PC-3 (cell line): Measurements from ENCODE around the gene CDS1. TPM values are rescaled to one million over a fixed set of nuclear protein-coding genes. Genes with fewer than 3 reads are reported as not detected.

ENCODE experiments used
- ATAC-seq: fragments of 200-7000 bp; cut with Tn5 transposase; 2 replicates; pipeline ENCODE4 v1.9.1; 2020; ENCODE audit warnings: mild to moderate bottlenecking, moderate library complexity
- BruUV-seq: library from RNA; stranded (reverse); fragments of 400-500 nt; replicated peaks from 2 replicates; lab custom pipeline; 2021; lab: Mats Ljungman, UMichigan
- CTCF ChIA-PET: fragments of 300-600 bp; sonication (Branson Sonifier 250); formaldehyde crosslinking; loops from one replicate; lab custom pipeline; 2022; ENCODE audit warnings: antibody characterized with exemption; lab: Charles Lee
- POLR2A ChIA-PET: fragments of 300-600 bp; sonication (Branson Sonifier 250); formaldehyde crosslinking; loops from one replicate; lab custom pipeline; 2022; ENCODE audit warnings: antibody characterized with exemption; ENCODE audit not compliant: unreplicated experiment; lab: Charles Lee
- DNase-seq: peaks from one replicate; pipeline ENCODE4 v3.0.0-alpha.2; 2015
- H2AFZ ChIP-seq: fragments of 300-600 bp; sonication (generic); 2 replicates; pipeline ENCODE4 v1.6.0; 2016; ENCODE audit warnings: antibody characterized with exemption, low read length
- H3F3A ChIP-seq: fragments of 300-600 bp; sonication (generic); one replicate; pipeline ENCODE4 v1.6.0; 2017; ENCODE audit warnings: antibody characterized with exemption, low read length, control low read depth, mild to moderate bottlenecking; ENCODE audit not compliant: unreplicated experiment
- H3K27ac ChIP-seq: fragments of 300-600 bp; sonication (generic); 2 replicates; pipeline ENCODE4 v1.5.1; 2016; ENCODE audit warnings: mild to moderate bottlenecking, low read length
- H3K27me3 ChIP-seq: fragments of 300-600 bp; sonication (generic); 2 replicates; pipeline ENCODE4 v1.6.1; 2016; ENCODE audit warnings: low read length, mixed read lengths
- H3K36me3 ChIP-seq: fragments of 300-600 bp; sonication (generic); 2 replicates; pipeline ENCODE4 v1.6.1; 2016; ENCODE audit warnings: low read depth, mixed run types, low read length, mixed read lengths
- H3K4me1 ChIP-seq: fragments of 300-600 bp; sonication (generic); 2 replicates; pipeline ENCODE4 v1.5.1; 2016; ENCODE audit warnings: low read length; ENCODE audit not compliant: insufficient read depth
- H3K4me2 ChIP-seq: fragments of 300-600 bp; sonication (generic); 2 replicates; pipeline ENCODE4 v1.6.0; 2016; ENCODE audit warnings: low read length
- H3K4me3 ChIP-seq: fragments of 300-600 bp; sonication (generic); 2 replicates; pipeline ENCODE4 v1.5.1; 2016; ENCODE audit warnings: mild to moderate bottlenecking, low read length, mixed read lengths
- H3K79me2 ChIP-seq: fragments of 300-600 bp; sonication (generic); 2 replicates; pipeline ENCODE4 v1.6.1; 2017; ENCODE audit warnings: low read length, mixed read lengths
- H3K9ac ChIP-seq: fragments of 300-600 bp; sonication (generic); 2 replicates; pipeline ENCODE4 v1.6.0; 2016; ENCODE audit warnings: mild to moderate bottlenecking, low read length
- H3K9me2 ChIP-seq: fragments of 300-600 bp; sonication (generic); replicated peaks from 2 replicates; pipeline ENCODE4 v1.6.1; 2016; ENCODE audit warnings: mixed run types, low read length, mixed read lengths
- H3K9me3 ChIP-seq: fragments of 300-600 bp; sonication (generic); 2 replicates; pipeline ENCODE4 v1.6.1; 2016; ENCODE audit warnings: low read length, mixed read lengths
- H4K20me1 ChIP-seq: fragments of 300-600 bp; sonication (generic); 2 replicates; pipeline ENCODE4 v1.6.1; 2016; ENCODE audit warnings: low read length, mixed read lengths
- CTCF ChIP-seq: fragments of 300-600 bp; sonication (generic); conservative IDR thresholded peaks from 2 replicates; pipeline ENCODE4 v1.5.1; 2017; ENCODE audit warnings: antibody characterized with exemption, low read depth, mild to moderate bottlenecking, low read length
- EZH2 ChIP-seq: fragments of 300-600 bp; sonication (generic); IDR thresholded peaks from one replicate; pipeline ENCODE4 v1.6.1; 2017; ENCODE audit warnings: antibody characterized with exemption, mild to moderate bottlenecking, low read length; ENCODE audit not compliant: unreplicated experiment
- EZH2phosphoT487 ChIP-seq: fragments of 300-600 bp; sonication (generic); IDR thresholded peaks from 2 replicates; pipeline ENCODE4 v1.6.1; 2018; ENCODE audit warnings: mild to moderate bottlenecking, antibody characterized with exemption, low read length, borderline replicate concordance
- intact Hi-C: fragments of 100-400 bp; cut with micrococcal nuclease; formaldehyde crosslinking; loops from 2 replicates; pipeline ENCODE4 v1.9.0; 2023
- total RNA-seq: library from RNA; depleted of rRNA; stranded (reverse); fragments of >200 nt; gene quantifications from 2 replicates; pipeline ENCODE4 v1.2.3, GENCODE V29; 2014

The CDS1 gene
- total RNA-seq, 1 experiment from 2014 or later, result 10.4 TPM

- Histone ChIP-seq H3K4me1 (peaks cover 40% of the 10 kb centered on the region), H3K27ac (peak overlapping the region; percentile 99), H3K4me3 (no peak overlapping the region), H3K36me3 (peaks cover 16% of the 10 kb centered on the region; the same call in 1 of the 2 replicates), H3K27me3 (no peaks in the 10 kb centered on the region), H3F3A (peaks cover 11% of the 10 kb centered on the region), H2AFZ (no peak overlapping the region), H3K9me3 (no peaks in the 10 kb centered on the region), H3K4me2 (peak overlapping the region; percentile 93), H3K9me2 (no peaks in the 10 kb centered on the region), H3K79me2 (no peaks in the 10 kb centered on the region), H3K9ac (peak overlapping the region; percentile 59), H4K20me1 (no peaks in the 10 kb centered on the region)
- BruUV-seq, result no TSS peak
- DNase-seq (no peak), ATAC-seq (peak; percentile 5; the same call in 1 of the 2 replicates)
- ChIA-PET CTCF (interaction anchor here (1.2 kb wide), 1 partner anchor 113 kb away, joined by 6 read pairs; no protein-coding TSS in a partner anchor), POLR2A (no interaction called here)
- TF ChIP-seq EZH2phosphoT487, result no peak
- TF ChIP-seq EZH2, result no peak
- TF ChIP-seq CTCF, result no peak
- intact Hi-C loops, result loop anchor here (2.0 to 5.0 kb wide), 2 partner anchors 54 to 109 kb away; partner anchors contain the start of gene CDS1
These were observed 108.9 kb downstream of the CDS1 start for GRCh38 chr4:84691800-84692199.

- no peak for ATAC-seq
- Histone ChIP-seq H2AFZ (no peak overlapping the region), H3K27ac (peak overlapping the region; percentile 76), H3K4me2 (peak overlapping the region; percentile 69), H3K9ac (no peak overlapping the region), H3K27me3 (no peaks in the 10 kb centered on the region), H3K79me2 (no peaks in the 10 kb centered on the region), H4K20me1 (no peaks in the 10 kb centered on the region), H3K4me3 (no peak overlapping the region), H3K9me2 (no peaks in the 10 kb centered on the region), H3K4me1 (peaks cover 41% of the 10 kb centered on the region), H3K9me3 (no peaks in the 10 kb centered on the region), H3F3A (peaks cover 2% of the 10 kb centered on the region), H3K36me3 (peaks cover 8% of the 10 kb centered on the region; the same call in 1 of the 2 replicates)
- no peak for DNase-seq
- intact Hi-C loops, result no loop called here
- TF ChIP-seq EZH2, result no peak
- TF ChIP-seq EZH2phosphoT487, result no peak
- no peak for TF ChIP-seq CTCF
- no TSS peak for BruUV-seq
- CTCF ChIA-PET, result no interaction called here
- POLR2A ChIA-PET, result no interaction called here
These were observed 114.2 kb downstream of the CDS1 start for GRCh38 chr4:84697159-84697558.

GRCh38 chr4:84697615-84698201, 114.8 kb downstream of the CDS1 start:
- POLR2A ChIA-PET, result interaction anchor here (0.6 kb wide), 1 partner anchor 181 kb away, joined by 3 read pairs; no protein-coding TSS in a partner anchor
- intact Hi-C loops, result no loop called here

More at GRCh38 chr4:84697615-84698201, 114.8 kb downstream of the CDS1 start:
- H3K4me2 ChIP-seq, result peak overlapping the region; percentile 69
- peaks cover 35% of the 10 kb centered on the region for H3K4me1 ChIP-seq
- DNase-seq (peak; percentile 60), ATAC-seq (peak; percentile 63)
- no peaks in the 10 kb centered on the region for H3F3A ChIP-seq
- CTCF ChIA-PET, result no interaction called here
- H3K36me3 ChIP-seq, result peaks cover 8% of the 10 kb centered on the region; the same call in 1 of the 2 replicates
- TF ChIP-seq CTCF (no peak), EZH2phosphoT487 (no peak), EZH2 (no peak)
- H3K27me3 ChIP-seq, result no peaks in the 10 kb centered on the region
- no TSS peak for BruUV-seq
- H3K9me3 ChIP-seq, result no peaks in the 10 kb centered on the region
- H3K9me2 ChIP-seq, result no peaks in the 10 kb centered on the region
- peak overlapping the region; percentile 14; the same call in 1 of the 2 replicates for H3K4me3 ChIP-seq
- no peak overlapping the region for H2AFZ ChIP-seq
- no peaks in the 10 kb centered on the region for H4K20me1 ChIP-seq
- H3K9ac ChIP-seq, result no peak overlapping the region
- H3K27ac ChIP-seq, result peak overlapping the region; percentile 76
- H3K79me2 ChIP-seq, result no peaks in the 10 kb centered on the region
